ENCODE results near the gene MOGAT2. TPM values are rescaled to one million over a fixed set of nuclear protein-coding genes. Genes with fewer than 3 reads are reported as not detected.
"Not testable (repeated sequence)": the region's sequence is repeated elsewhere in the genome, so short reads cannot be mapped to it uniquely, and the experiment has no call there.

The MOGAT2 gene
- polyA plus RNA-seq, 2 donors = 0.02 TPM; not detected in 1

DNA sequence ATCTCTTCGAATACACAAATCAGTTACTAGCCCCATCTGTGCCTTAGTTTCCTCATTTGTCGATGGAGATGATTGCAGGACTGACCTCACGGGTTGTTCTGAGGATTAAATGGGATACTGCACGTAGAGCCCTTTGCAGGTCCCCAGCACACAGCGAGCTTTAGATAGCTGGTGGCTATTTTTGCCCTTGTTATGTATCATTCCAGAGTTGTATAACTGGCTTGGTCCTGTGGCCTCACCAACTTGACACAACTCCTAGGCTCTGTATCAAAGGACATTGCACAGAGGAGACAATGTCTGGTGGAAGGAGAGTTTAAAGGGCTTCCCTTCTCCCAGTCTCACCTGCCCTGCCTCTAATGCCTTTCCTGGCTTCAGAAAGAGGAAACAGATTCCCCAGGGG lies 28.2 kb downstream of the MOGAT2 start:
- peaks cover 0 to 2% of the 10 kb centered on the region in 2 donors for H3K4me1 ChIP-seq (ENCODE audit: control insufficient read depth in 2 of 2, insufficient read depth in 2 of 2, low read length in 1 of 2)
- H3K27me3 ChIP-seq (ENCODE audit: control insufficient read depth in 1 of 2, insufficient read depth in 2 of 2, low read length in 2 of 2) = no peaks in the 10 kb centered on the region
- no peaks in the 10 kb centered on the region for H3K9me3 ChIP-seq (ENCODE audit: control insufficient read depth in 2 of 2, insufficient read depth in 1 of 2, low read depth in 1 of 2, low read length in 1 of 2)
- H3K4me3 ChIP-seq (ENCODE audit: low read depth in 1 of 2, low read length in 2 of 2) = no peak overlapping the region
- 88 to 91% methylated on average over 5 of the region's 5 CpGs for whole genome bisulfite sequencing, 2 donors
- H3K27ac ChIP-seq (ENCODE audit: low read depth in 2 of 2, low read length in 1 of 2) = no peak overlapping the region
- H3K36me3 ChIP-seq (ENCODE audit: control insufficient read depth in 2 of 2, insufficient read depth in 2 of 2, low read length in 1 of 2) = no peaks in the 10 kb centered on the region

DNA sequence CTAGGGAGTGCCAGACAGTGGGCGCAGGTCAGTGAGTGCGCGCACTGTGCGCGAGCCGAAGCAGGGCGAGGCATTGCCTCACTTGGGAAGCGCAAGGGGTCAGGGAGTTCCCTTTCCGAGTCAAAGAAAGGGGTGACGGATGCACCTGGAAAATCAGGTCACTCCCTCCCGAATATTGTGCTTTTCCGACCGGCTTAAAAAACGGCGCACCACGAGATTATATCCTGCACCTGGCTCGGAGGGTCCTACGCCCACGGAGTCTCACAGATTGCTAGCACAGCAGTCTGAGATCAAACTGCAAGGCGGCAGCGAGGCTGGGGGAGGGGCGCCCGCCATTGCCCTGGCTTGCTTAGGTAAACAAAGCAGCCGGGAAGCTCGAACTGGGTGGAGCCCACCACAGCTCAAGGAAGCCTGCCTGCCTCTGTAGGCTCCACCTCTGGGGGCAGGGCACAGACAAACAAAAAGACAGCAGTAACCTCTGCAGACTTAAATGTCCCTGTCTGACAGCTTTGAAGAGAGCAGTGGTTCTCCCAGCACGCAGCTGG lies 31.2 kb downstream of the MOGAT2 start:
- H3K4me3 ChIP-seq (ENCODE audit: low read depth in 1 of 2, low read length in 2 of 2); H3K9me3 ChIP-seq (ENCODE audit: control insufficient read depth in 2 of 2, insufficient read depth in 1 of 2, low read depth in 1 of 2, low read length in 1 of 2); H3K36me3 ChIP-seq (ENCODE audit: control insufficient read depth in 2 of 2, insufficient read depth in 2 of 2, low read length in 1 of 2); H3K4me1 ChIP-seq (ENCODE audit: control insufficient read depth in 2 of 2, insufficient read depth in 2 of 2, low read length in 1 of 2); H3K27ac ChIP-seq (ENCODE audit: low read depth in 2 of 2, low read length in 1 of 2); H3K27me3 ChIP-seq (ENCODE audit: control insufficient read depth in 1 of 2, insufficient read depth in 2 of 2, low read length in 2 of 2): not testable (repeated sequence)
- WGBS, 2 donors = 43 to 60% methylated on average over 6 to 18 of the region's 26 CpGs

DNA sequence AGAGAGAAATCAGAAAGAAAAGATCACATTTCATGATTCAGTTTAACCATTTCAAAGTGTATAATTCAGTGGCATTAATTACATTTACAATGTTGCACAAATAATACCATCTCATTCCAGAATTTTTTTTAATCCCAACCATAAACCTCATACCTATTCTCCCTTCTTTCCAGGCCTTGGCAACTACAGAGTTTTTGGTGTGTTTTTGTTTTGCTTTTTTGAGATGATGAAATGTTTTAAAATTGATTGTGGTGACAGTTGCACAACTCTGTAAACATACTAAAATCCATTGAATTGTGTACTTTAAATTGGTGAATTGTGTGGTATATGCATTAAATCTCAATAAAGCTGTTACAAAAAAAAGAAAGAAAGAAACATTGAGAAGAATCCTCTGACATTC lies 37.3 kb downstream of the MOGAT2 start:
- not testable (repeated sequence) for H3K36me3 ChIP-seq (ENCODE audit: control insufficient read depth in 2 of 2, insufficient read depth in 2 of 2, low read length in 1 of 2); H3K4me3 ChIP-seq (ENCODE audit: low read depth in 1 of 2, low read length in 2 of 2); H3K27ac ChIP-seq (ENCODE audit: low read depth in 2 of 2, low read length in 1 of 2); H3K4me1 ChIP-seq (ENCODE audit: control insufficient read depth in 2 of 2, insufficient read depth in 2 of 2, low read length in 1 of 2); H3K27me3 ChIP-seq (ENCODE audit: control insufficient read depth in 1 of 2, insufficient read depth in 2 of 2, low read length in 2 of 2); H3K9me3 ChIP-seq (ENCODE audit: control insufficient read depth in 2 of 2, insufficient read depth in 1 of 2, low read depth in 1 of 2, low read length in 1 of 2)

DNA sequence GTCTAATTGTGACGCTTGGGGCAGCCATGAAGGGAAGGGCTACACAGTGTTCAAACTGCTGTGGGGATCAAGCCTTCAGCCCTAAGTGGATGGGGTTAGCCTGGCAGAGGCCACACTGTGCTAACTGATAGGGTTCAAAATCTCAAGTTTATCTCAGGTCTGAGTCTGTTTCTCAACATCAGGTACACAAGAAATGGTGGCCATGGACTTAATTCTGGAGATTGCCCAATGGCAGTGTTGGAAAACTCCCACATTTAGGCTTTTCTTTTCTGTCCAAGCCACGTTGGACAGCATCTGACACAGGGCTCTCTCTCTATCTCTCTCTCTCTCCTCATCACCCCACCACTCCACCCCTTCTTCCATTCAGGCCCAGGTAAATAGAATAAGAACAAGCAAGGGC lies 40.0 kb downstream of the MOGAT2 start:
- Histone ChIP-seq H3K27me3 (ENCODE audit: control insufficient read depth in 1 of 2, insufficient read depth in 2 of 2, low read length in 2 of 2) (no peaks in the 10 kb centered on the region), H3K4me1 (ENCODE audit: control insufficient read depth in 2 of 2, insufficient read depth in 2 of 2, low read length in 1 of 2) (no peaks in the 10 kb centered on the region), H3K36me3 (ENCODE audit: control insufficient read depth in 2 of 2, insufficient read depth in 2 of 2, low read length in 1 of 2) (no peaks in the 10 kb centered on the region), H3K9me3 (ENCODE audit: control insufficient read depth in 2 of 2, insufficient read depth in 1 of 2, low read depth in 1 of 2, low read length in 1 of 2) (no peaks in the 10 kb centered on the region), H3K27ac (ENCODE audit: low read depth in 2 of 2, low read length in 1 of 2) (no peak overlapping the region), H3K4me3 (ENCODE audit: low read depth in 1 of 2, low read length in 2 of 2) (no peak overlapping the region)
- 70 to 76% methylated on average over 2 of the region's 2 CpGs for WGBS, 2 donors

DNA sequence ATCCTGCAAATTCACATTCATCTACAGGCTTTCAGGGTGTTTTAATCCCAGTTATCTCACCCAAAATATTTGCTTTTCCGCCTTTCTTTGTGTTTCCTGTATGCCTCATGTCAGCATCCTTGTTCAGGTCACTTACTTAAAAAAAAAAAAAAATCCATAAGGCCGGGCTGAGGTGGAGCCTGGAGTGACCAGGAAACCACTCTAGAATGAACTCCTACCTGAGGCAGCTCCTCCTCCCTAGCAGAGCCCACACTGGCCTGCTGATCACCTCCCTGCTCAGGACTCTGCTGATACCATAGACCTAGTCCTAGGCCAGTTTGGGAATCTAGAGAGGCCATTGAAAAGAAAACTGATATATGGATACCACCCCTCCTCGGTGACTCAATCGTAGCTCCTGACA lies 42.2 kb downstream of the MOGAT2 start:
- no peaks in the 10 kb centered on the region for H3K27me3 ChIP-seq (ENCODE audit: control insufficient read depth in 1 of 2, insufficient read depth in 2 of 2, low read length in 2 of 2)
- no peak overlapping the region for H3K27ac ChIP-seq (ENCODE audit: low read depth in 2 of 2, low read length in 1 of 2)
- no peak overlapping the region for H3K4me3 ChIP-seq (ENCODE audit: low read depth in 1 of 2, low read length in 2 of 2)
- no peaks in the 10 kb centered on the region for H3K4me1 ChIP-seq (ENCODE audit: control insufficient read depth in 2 of 2, insufficient read depth in 2 of 2, low read length in 1 of 2)
- H3K9me3 ChIP-seq (ENCODE audit: control insufficient read depth in 2 of 2, insufficient read depth in 1 of 2, low read depth in 1 of 2, low read length in 1 of 2) = no peaks in the 10 kb centered on the region
- H3K36me3 ChIP-seq (ENCODE audit: control insufficient read depth in 2 of 2, insufficient read depth in 2 of 2, low read length in 1 of 2) = no peaks in the 10 kb centered on the region
- 78 to 82% methylated on average over 4 of the region's 4 CpGs for WGBS, 2 donors

DNA sequence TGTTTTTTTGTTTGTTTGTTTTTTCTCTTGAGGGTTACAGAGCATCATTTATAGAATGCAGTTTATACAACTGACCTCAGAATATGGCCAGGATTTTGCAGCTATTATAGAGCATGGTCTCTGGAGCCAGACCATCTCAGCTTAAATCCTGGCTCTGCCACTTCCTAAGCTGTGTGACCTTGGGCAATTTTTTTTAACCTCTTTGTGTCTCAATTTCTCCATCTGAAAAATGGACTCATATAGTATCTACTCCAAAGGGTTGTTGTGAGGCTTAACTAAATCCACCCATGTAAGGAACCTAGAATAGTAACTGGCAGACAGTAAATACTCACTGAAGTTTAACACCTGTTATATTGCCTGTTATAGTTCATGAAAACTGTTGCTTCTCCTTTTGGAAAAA lies 42.6 kb downstream of the MOGAT2 start:
- no peaks in the 10 kb centered on the region for H3K36me3 ChIP-seq (ENCODE audit: control insufficient read depth in 2 of 2, insufficient read depth in 2 of 2, low read length in 1 of 2)
- H3K4me1 ChIP-seq (ENCODE audit: control insufficient read depth in 2 of 2, insufficient read depth in 2 of 2, low read length in 1 of 2) = no peaks in the 10 kb centered on the region
- no peak overlapping the region for H3K27ac ChIP-seq (ENCODE audit: low read depth in 2 of 2, low read length in 1 of 2)
- H3K4me3 ChIP-seq (ENCODE audit: low read depth in 1 of 2, low read length in 2 of 2) = no peak overlapping the region
- no peaks in the 10 kb centered on the region for H3K27me3 ChIP-seq (ENCODE audit: control insufficient read depth in 1 of 2, insufficient read depth in 2 of 2, low read length in 2 of 2)
- no peaks in the 10 kb centered on the region for H3K9me3 ChIP-seq (ENCODE audit: control insufficient read depth in 2 of 2, insufficient read depth in 1 of 2, low read depth in 1 of 2, low read length in 1 of 2)

DNA sequence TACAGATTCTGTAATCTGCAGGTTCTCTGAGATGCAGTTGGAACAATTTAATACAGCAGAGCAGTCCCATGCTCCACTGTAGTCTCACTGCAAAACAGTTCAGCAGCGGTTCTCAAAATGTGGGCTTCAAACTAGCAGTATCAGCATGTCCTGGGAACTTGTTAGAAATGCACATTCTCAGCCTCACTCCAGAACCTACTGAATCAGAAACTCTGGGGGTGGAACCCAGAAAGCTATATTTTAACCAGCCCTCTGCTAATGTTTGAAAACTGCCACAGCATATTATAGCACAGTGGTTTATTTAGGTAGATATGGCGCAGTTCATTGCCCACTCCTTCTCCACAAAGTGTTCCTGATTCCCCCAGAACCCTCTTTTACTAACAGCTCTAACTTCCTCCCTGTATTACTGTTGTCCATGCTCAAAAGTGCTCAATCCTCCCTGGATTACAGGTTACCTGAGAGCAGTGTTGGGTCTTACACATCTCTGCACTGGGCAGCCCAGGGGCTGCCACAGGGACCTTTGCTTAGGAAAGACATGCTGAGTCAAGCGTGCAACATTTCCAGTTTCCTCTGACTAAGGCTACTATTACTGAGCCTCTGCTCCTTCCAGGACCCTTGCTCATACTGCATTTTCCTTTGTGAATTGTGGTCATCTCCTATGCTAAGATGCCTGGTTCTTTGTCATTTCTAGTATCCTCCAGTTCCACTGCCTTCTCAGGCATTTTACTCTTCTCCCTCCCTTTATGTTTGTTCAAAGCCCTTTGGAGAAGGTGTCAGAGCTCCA lies 43.3 kb downstream of the MOGAT2 start:
- Histone ChIP-seq H3K27ac (ENCODE audit: low read depth in 2 of 2, low read length in 1 of 2) (no peak overlapping the region), H3K4me3 (ENCODE audit: low read depth in 1 of 2, low read length in 2 of 2) (no peak overlapping the region), H3K9me3 (ENCODE audit: control insufficient read depth in 2 of 2, insufficient read depth in 1 of 2, low read depth in 1 of 2, low read length in 1 of 2) (no peaks in the 10 kb centered on the region), H3K4me1 (ENCODE audit: control insufficient read depth in 2 of 2, insufficient read depth in 2 of 2, low read length in 1 of 2) (no peaks in the 10 kb centered on the region), H3K36me3 (ENCODE audit: control insufficient read depth in 2 of 2, insufficient read depth in 2 of 2, low read length in 1 of 2) (no peaks in the 10 kb centered on the region), H3K27me3 (ENCODE audit: control insufficient read depth in 1 of 2, insufficient read depth in 2 of 2, low read length in 2 of 2) (no peaks in the 10 kb centered on the region)
- WGBS, 2 donors = 90 to 97% methylated on average over 3 of the region's 3 CpGs

DNA sequence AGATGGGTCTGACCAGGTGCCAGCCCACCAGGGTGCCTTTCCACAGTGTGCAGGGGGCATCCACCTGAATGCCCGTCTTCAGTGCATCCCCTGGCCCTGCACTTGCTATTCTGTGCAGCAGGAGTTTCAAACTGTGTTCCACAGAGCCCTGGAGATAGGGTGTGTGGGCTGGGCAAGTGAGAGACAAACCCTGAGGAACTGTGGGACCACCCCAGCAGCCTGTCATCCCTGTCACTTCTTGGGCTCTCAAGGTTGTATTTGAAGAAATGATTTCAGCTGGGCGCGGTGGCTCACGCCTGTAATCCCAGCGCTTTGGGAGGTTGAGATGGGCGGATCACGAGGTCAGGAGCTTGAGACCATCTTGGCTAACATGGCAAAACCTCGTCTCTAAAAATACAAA lies 44.5 kb downstream of the MOGAT2 start:
- no peaks in the 10 kb centered on the region for H3K4me1 ChIP-seq (ENCODE audit: control insufficient read depth in 2 of 2, insufficient read depth in 2 of 2, low read length in 1 of 2)
- no peaks in the 10 kb centered on the region for H3K36me3 ChIP-seq (ENCODE audit: control insufficient read depth in 2 of 2, insufficient read depth in 2 of 2, low read length in 1 of 2)
- no peaks in the 10 kb centered on the region for H3K9me3 ChIP-seq (ENCODE audit: control insufficient read depth in 2 of 2, insufficient read depth in 1 of 2, low read depth in 1 of 2, low read length in 1 of 2)
- no peak overlapping the region for H3K4me3 ChIP-seq (ENCODE audit: low read depth in 1 of 2, low read length in 2 of 2)
- H3K27me3 ChIP-seq (ENCODE audit: control insufficient read depth in 1 of 2, insufficient read depth in 2 of 2, low read length in 2 of 2) = no peaks in the 10 kb centered on the region
- WGBS, 2 donors = 93 to 96% methylated on average over 8 of the region's 8 CpGs
- H3K27ac ChIP-seq (ENCODE audit: low read depth in 2 of 2, low read length in 1 of 2) = no peak overlapping the region

DNA sequence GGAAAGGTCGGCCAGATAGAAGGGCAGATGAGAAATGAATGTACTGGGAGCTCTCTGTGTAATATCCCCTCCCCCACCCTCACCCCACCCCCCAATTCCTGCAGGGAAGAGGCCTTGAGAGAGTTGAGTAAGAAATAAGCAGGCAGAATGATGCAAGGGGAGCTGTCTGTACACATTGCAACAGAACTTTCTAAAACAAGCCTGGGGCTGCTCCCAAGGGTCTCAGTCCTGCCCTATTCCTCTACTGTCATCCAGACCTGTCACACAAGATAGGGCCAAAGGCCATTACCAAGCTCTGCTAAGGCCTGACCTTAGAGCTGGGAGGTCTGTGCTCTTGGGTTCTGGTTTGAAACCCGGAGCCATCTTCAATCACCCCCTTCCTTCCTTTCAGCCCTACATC lies 45.2 kb downstream of the MOGAT2 start:
- H3K36me3 ChIP-seq (ENCODE audit: control insufficient read depth in 2 of 2, insufficient read depth in 2 of 2, low read length in 1 of 2) = no peaks in the 10 kb centered on the region
- no peaks in the 10 kb centered on the region for H3K27me3 ChIP-seq (ENCODE audit: control insufficient read depth in 1 of 2, insufficient read depth in 2 of 2, low read length in 2 of 2)
- no peaks in the 10 kb centered on the region for H3K9me3 ChIP-seq (ENCODE audit: control insufficient read depth in 2 of 2, insufficient read depth in 1 of 2, low read depth in 1 of 2, low read length in 1 of 2)
- WGBS, 2 donors = 81 to 91% methylated on average over 2 of the region's 2 CpGs
- peaks cover 0 to under 1% of the 10 kb centered on the region in 2 donors for H3K4me1 ChIP-seq (ENCODE audit: control insufficient read depth in 2 of 2, insufficient read depth in 2 of 2, low read length in 1 of 2)
- no peak overlapping the region for H3K27ac ChIP-seq (ENCODE audit: low read depth in 2 of 2, low read length in 1 of 2)
- no peak overlapping the region for H3K4me3 ChIP-seq (ENCODE audit: low read depth in 1 of 2, low read length in 2 of 2)

DNA sequence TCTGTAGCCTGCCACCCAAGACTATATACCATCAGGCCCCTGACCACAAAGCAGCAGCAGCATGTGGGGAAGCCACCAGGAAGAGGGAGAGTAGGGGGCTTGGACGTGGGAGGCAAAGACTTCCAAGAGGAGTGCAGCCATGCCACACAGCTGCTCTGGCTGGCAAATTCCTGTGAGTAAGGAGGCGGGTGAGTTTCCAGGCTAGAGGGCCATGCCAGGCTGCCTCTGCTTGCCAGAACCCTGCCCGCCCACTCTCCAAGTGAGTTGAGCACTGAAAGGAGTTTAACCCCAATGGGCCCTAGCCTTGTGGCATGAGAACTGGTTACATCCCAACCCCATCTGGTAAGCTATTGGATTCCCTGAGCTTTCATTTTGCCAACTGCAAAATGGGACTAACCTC lies 46.2 kb downstream of the MOGAT2 start:
- H3K27me3 ChIP-seq (ENCODE audit: control insufficient read depth in 1 of 2, insufficient read depth in 2 of 2, low read length in 2 of 2) = no peaks in the 10 kb centered on the region
- H3K36me3 ChIP-seq (ENCODE audit: control insufficient read depth in 2 of 2, insufficient read depth in 2 of 2, low read length in 1 of 2) = no peaks in the 10 kb centered on the region
- peaks cover 0 to 5% of the 10 kb centered on the region in 2 donors for H3K4me1 ChIP-seq (ENCODE audit: control insufficient read depth in 2 of 2, insufficient read depth in 2 of 2, low read length in 1 of 2)
- WGBS, 2 donors = 55 to 60% methylated on average over 3 of the region's 3 CpGs
- no peak overlapping the region for H3K4me3 ChIP-seq (ENCODE audit: low read depth in 1 of 2, low read length in 2 of 2)
- no peaks in the 10 kb centered on the region for H3K9me3 ChIP-seq (ENCODE audit: control insufficient read depth in 2 of 2, insufficient read depth in 1 of 2, low read depth in 1 of 2, low read length in 1 of 2)
- H3K27ac ChIP-seq (ENCODE audit: low read depth in 2 of 2, low read length in 1 of 2) = no peak overlapping the region

Measured in esophagus (tissue), 2 donors.